Caco-2 (cell line): Measurements from ENCODE around the gene ARSA. TPM values are rescaled to one million over a fixed set of nuclear protein-coding genes. Genes with fewer than 3 reads are reported as not detected.

Source experiments
- BruUV-seq: library from RNA; stranded (reverse); fragments of 400-500 nt; replicated peaks from 2 replicates; lab custom pipeline; 2021; lab: Mats Ljungman, UMichigan
- CTCF ChIA-PET: fragments of 300-600 bp; sonication (Branson Sonifier 250); formaldehyde crosslinking; loops from one replicate; lab custom pipeline; 2022; ENCODE audit warnings: antibody characterized with exemption; lab: Charles Lee
- POLR2A ChIA-PET: fragments of 300-600 bp; sonication (Branson Sonifier 250); formaldehyde crosslinking; loops from one replicate; lab custom pipeline; 2022; ENCODE audit warnings: antibody characterized with exemption; lab: Charles Lee
- DNase-seq, 2 experiments: peaks; one replicate each; pipeline versions ENCODE4 v3.0.0 to v3.0.0-alpha.2; 2020 to 2022
- H3K27me3 ChIP-seq: replicated peaks from 2 replicates; pipeline ENCODE4 v1.6.0; 2011; ENCODE audit warnings: low read length; ENCODE audit not compliant: control insufficient read depth, insufficient read depth
- H3K36me3 ChIP-seq: 2 replicates; pipeline ENCODE4 v1.5.1; 2011; ENCODE audit warnings: low read length; ENCODE audit not compliant: control insufficient read depth, insufficient read depth
- H3K4me1 ChIP-seq: fragments of 250-450 bp; sonication (Bioruptor Pico); 2 replicates; pipeline ENCODE4 v1.5.1; 2020; ENCODE audit warnings: mild to moderate bottlenecking
- H3K4me3 ChIP-seq: 2 replicates; pipeline ENCODE4 v1.5.1; 2011; ENCODE audit warnings: low read depth, mild to moderate bottlenecking, control low read depth, low read length
- H3K9me3 ChIP-seq: fragments of 250-450 bp; sonication (Bioruptor Pico); 2 replicates; pipeline ENCODE4 v1.5.1; 2020; ENCODE audit warnings: mild to moderate bottlenecking, moderate library complexity
- H3K27ac Mint-ChIP-seq: one replicate; pipeline ENCODE4 v1.8.0; 2022; ENCODE audit warnings: mixed read lengths; ENCODE audit not compliant: unreplicated experiment
- H3K27me3 Mint-ChIP-seq: one replicate; pipeline ENCODE4 v1.8.0; 2022; ENCODE audit warnings: mixed read lengths; ENCODE audit not compliant: insufficient read depth, unreplicated experiment
- H3K36me3 Mint-ChIP-seq: one replicate; pipeline ENCODE4 v1.8.0; 2022; ENCODE audit warnings: mild to moderate bottlenecking, mixed read lengths; ENCODE audit not compliant: insufficient read depth, unreplicated experiment
- H3K4me1 Mint-ChIP-seq: one replicate; pipeline ENCODE4 v1.8.0; 2022; ENCODE audit warnings: low read depth, mixed read lengths; ENCODE audit not compliant: unreplicated experiment
- H3K4me3 Mint-ChIP-seq: one replicate; pipeline ENCODE4 v1.8.0; 2022; ENCODE audit warnings: mild to moderate bottlenecking, moderate library complexity, mixed read lengths; ENCODE audit not compliant: unreplicated experiment
- H3K9me3 Mint-ChIP-seq: one replicate; pipeline ENCODE4 v1.8.0; 2022; ENCODE audit warnings: mixed read lengths; ENCODE audit not compliant: unreplicated experiment
- CTCF ChIP-seq, 2 experiments: fragments of 200-600 bp in 1 of 2; IDR thresholded peaks; 1 replicate in 1 of 2; 2 replicates in 1 of 2; pipeline versions ENCODE4 v1.5.1 to v1.8.0; 2011 to 2022; ENCODE audit warnings: antibody characterized with exemption in 1 of 2, control low read depth in 1 of 2, inconsistent platforms in 1 of 2, low read depth in 1 of 2, low read length in 1 of 2, mild to moderate bottlenecking in 1 of 2, moderate library complexity in 1 of 2; ENCODE audit not compliant: insufficient read depth in 1 of 2, severe bottlenecking in 1 of 2, unreplicated experiment in 1 of 2
- intact Hi-C: fragments of 100-400 bp; cut with micrococcal nuclease; formaldehyde crosslinking; loops from one replicate; pipeline ENCODE4 v1.10.0; 2022; ENCODE audit not compliant: unreplicated experiment
- total RNA-seq: library from RNA; stranded (reverse); gene quantifications from 2 replicates; pipeline ENCODE4 v1.2.3, GENCODE V29; 2022

The ARSA gene
- total RNA-seq, 1 experiment from 2014 or later: 11.5 TPM

- Mint-ChIP-seq H3K4me3 (peak overlapping the region; percentile 67), H3K27me3 (peaks cover 7% of the 10 kb centered on the region), H3K9me3 (no peaks in the 10 kb centered on the region), H3K4me1 (peaks cover 7% of the 10 kb centered on the region), H3K27ac (no peak overlapping the region), H3K36me3 (no peaks in the 10 kb centered on the region)
- Histone ChIP-seq H3K4me3 (no peak overlapping the region), H3K4me1 (peaks cover 5% of the 10 kb centered on the region), H3K27me3 (no peaks in the 10 kb centered on the region), H3K36me3 (no peaks in the 10 kb centered on the region), H3K9me3 (no peaks in the 10 kb centered on the region)
- CTCF ChIA-PET: no interaction called here
- intact Hi-C loops: no loop called here
- no TSS peak for BruUV-seq
- POLR2A ChIA-PET: no interaction called here
- no peak for TF ChIP-seq CTCF (IDR thresholded peaks at IDR 0.05; ENCODE audit: insufficient read depth in 1 of 2, low read depth in 1 of 2, low read length in 1 of 2, severe bottlenecking in 1 of 2, unreplicated experiment in 1 of 2)
- no peak for DNase-seq
These were observed 25.6 kb downstream of the ARSA start for GRCh38 chr22:50602338-50602700.

- Histone ChIP-seq H3K36me3 (no peaks in the 10 kb centered on the region), H3K4me3 (no peak overlapping the region), H3K27me3 (no peaks in the 10 kb centered on the region), H3K9me3 (no peaks in the 10 kb centered on the region), H3K4me1 (peaks cover 5% of the 10 kb centered on the region)
- intact Hi-C loops: no loop called here
- H3K4me1 Mint-ChIP-seq: peaks cover 7% of the 10 kb centered on the region
- peaks cover 7% of the 10 kb centered on the region for H3K27me3 Mint-ChIP-seq
- POLR2A ChIA-PET: no interaction called here
- no peak overlapping the region for H3K27ac Mint-ChIP-seq
- TF ChIP-seq CTCF (IDR thresholded peaks at IDR 0.05; ENCODE audit: insufficient read depth in 1 of 2, low read depth in 1 of 2, low read length in 1 of 2, severe bottlenecking in 1 of 2, unreplicated experiment in 1 of 2): no peak
- no peaks in the 10 kb centered on the region for H3K9me3 Mint-ChIP-seq
- DNase-seq: peak in 1 of 2 experiments; percentile 23
- no TSS peak for BruUV-seq
- CTCF ChIA-PET: no interaction called here
- H3K36me3 Mint-ChIP-seq: no peaks in the 10 kb centered on the region
- H3K4me3 Mint-ChIP-seq: peak overlapping the region; percentile 67
These were observed 26.1 kb downstream of the ARSA start for GRCh38 chr22:50601669-50602337.

- Histone ChIP-seq H3K4me1 (peaks cover 5% of the 10 kb centered on the region), H3K36me3 (no peaks in the 10 kb centered on the region), H3K9me3 (no peaks in the 10 kb centered on the region), H3K4me3 (peak overlapping the region; percentile 34), H3K27me3 (no peaks in the 10 kb centered on the region)
- no TSS peak for BruUV-seq
- intact Hi-C loops: no loop called here
- CTCF ChIA-PET: no interaction called here
- POLR2A ChIA-PET: no interaction called here
- H3K4me1 Mint-ChIP-seq: peaks cover 7% of the 10 kb centered on the region
- H3K4me3 Mint-ChIP-seq: peak overlapping the region; percentile 67
- no peaks in the 10 kb centered on the region for H3K36me3 Mint-ChIP-seq
- TF ChIP-seq CTCF (IDR thresholded peaks at IDR 0.05; ENCODE audit: insufficient read depth in 1 of 2, low read depth in 1 of 2, low read length in 1 of 2, severe bottlenecking in 1 of 2, unreplicated experiment in 1 of 2): no peak
- no peak overlapping the region for H3K27ac Mint-ChIP-seq
- peak in 1 of 2 experiments; percentile 26 for DNase-seq
- H3K9me3 Mint-ChIP-seq: no peaks in the 10 kb centered on the region
- peaks cover 7% of the 10 kb centered on the region for H3K27me3 Mint-ChIP-seq
These were observed 26.8 kb downstream of the ARSA start for GRCh38 chr22:50600967-50601668.
